H1 (cell line): ENCODE measurements around the gene TPRN. TPM values are rescaled to one million over a fixed set of nuclear protein-coding genes. Genes with fewer than 3 reads are reported as not detected.

Experiments used
- BACH1 ChIP-seq: IDR thresholded peaks from 2 replicates; pipeline ENCODE4 v1.6.1; 2012; ENCODE audit warnings: low read length, improper control_type of control experiment
- CREB1 ChIP-seq: IDR thresholded peaks from 2 replicates; pipeline ENCODE4 v1.6.1; 2012; ENCODE audit warnings: inconsistent platforms
- GABPA ChIP-seq: IDR thresholded peaks from 2 replicates; pipeline ENCODE4 v1.6.1; 2011; ENCODE audit warnings: mild to moderate bottlenecking, low read length, moderate library complexity, borderline replicate concordance; ENCODE audit not compliant: insufficient read depth
- GTF2F1 ChIP-seq: IDR thresholded peaks from 2 replicates; pipeline ENCODE4 v1.6.1; 2012; ENCODE audit warnings: low read depth, low read length, improper control_type of control experiment, borderline replicate concordance
- HDAC2 ChIP-seq, 2 experiments: fragments of 300-600 bp in 1 of 2; sonication (generic) in 1 of 2; IDR thresholded peaks; 2 replicates each; pipeline ENCODE4 v1.6.1; 2011 to 2012; ENCODE audit warnings: low read depth in 2 of 2, low read length in 2 of 2, mild to moderate bottlenecking in 2 of 2, moderate library complexity in 2 of 2, borderline replicate concordance in 1 of 2, inconsistent platforms in 1 of 2
- JUND ChIP-seq: IDR thresholded peaks from 2 replicates; pipeline ENCODE4 v1.6.1; 2011; ENCODE audit warnings: mild to moderate bottlenecking, improper control_type of control experiment, low read length
- NANOG ChIP-seq: IDR thresholded peaks from 2 replicates; pipeline ENCODE4 v1.6.1; 2011; ENCODE audit warnings: low read length, low read depth, mild to moderate bottlenecking, inconsistent platforms; ENCODE audit not compliant: insufficient read depth, poor library complexity, severe bottlenecking
- TEAD4 ChIP-seq: IDR thresholded peaks from 2 replicates; pipeline ENCODE4 v1.6.1; 2012; ENCODE audit warnings: low read depth, low read length, inconsistent platforms, mixed read lengths
- ZNF274 ChIP-seq: IDR thresholded peaks from 2 replicates; pipeline ENCODE4 v1.7.0; 2012; ENCODE audit warnings: low read length, borderline replicate concordance; ENCODE audit errors: extremely low read depth
- polyA plus RNA-seq, 7 experiments: library from polyadenylated mRNA; depleted of rRNA in 3 of 7; stranded (reverse) in 5 of 7; unstranded in 2 of 7; fragments of >200 nt in 5 of 7; fragments of 200-250 nt in 2 of 7; gene quantifications; 1 replicate in 5 of 7; 2 replicates in 1 of 7; 4 replicates in 1 of 7; pipeline versions ENCODE4 v1.2.1 to v1.2.3, GENCODE V29; 2011 to 2013; ENCODE audit warnings: missing spikeins in 2 of 7, mixed read lengths in 2 of 7
- total RNA-seq: library from RNA; stranded (reverse); fragmentation: NEBNext Ultra II Directional; extraction: Animal tissue kit (Norgen Biotek cat#: 25700); gene quantifications from 2 replicates; pipeline ENCODE4 v1.2.1, GENCODE V29; 2021
- TF ChIP-seq, protein P1 (sequence below): fragments of 300-600 bp; sonication (generic); IDR thresholded peaks from 2 replicates; pipeline ENCODE4 v1.7.1; 2012; ENCODE audit warnings: low read length, moderate library complexity, mild to moderate bottlenecking, inconsistent platforms; ENCODE audit not compliant: insufficient replicate concordance

TPRN gene
- total and polyA plus RNA-seq, 2 of the 8 experiments (the other 6 are each of a cell fraction or from before 2014, with no cell fraction given), result 9.7 to 23.2 TPM

DNA sequence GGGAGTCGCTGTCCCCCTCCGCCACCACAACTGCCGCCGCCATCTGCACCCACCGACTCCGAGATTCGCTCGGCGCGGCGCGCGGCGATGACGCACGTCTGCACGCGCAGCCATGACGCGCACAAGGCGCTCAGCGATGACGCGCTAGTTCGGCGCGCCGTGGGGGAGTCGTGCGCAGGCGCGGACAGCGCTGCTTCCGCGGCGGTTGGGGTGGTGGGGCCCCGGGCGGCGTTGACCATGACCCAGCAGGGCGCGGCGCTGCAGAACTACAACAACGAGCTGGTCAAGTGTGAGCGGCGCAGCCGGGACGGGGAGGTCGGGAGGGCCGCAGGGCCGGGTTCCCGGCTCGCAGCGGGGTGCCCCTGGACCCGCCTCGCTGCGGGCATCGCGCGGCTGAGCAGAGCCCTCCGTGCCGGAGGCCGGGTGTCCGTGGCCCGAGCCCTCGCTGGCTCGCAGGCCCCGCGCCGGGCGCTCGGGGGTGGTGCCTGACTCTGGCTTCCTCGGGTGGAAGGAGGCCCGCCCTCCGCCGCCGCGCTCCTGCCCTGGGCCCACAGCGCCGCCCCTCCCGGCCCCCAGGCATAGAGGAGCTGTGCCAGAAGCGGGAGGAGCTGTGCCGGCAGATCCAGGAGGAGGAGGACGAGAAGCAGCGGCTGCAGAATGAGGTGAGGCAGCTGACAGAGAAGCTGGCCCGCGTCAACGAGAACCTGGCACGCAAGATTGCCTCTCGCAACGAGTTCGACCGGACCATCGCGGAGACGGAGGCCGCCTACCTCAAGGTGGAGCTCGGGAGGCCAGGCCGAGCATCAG lies 11.8 kb downstream of the TPRN start, which contains the start of the genes ANAPC2 and SSNA1 (continued):
- TF ChIP-seq, protein P1, sequence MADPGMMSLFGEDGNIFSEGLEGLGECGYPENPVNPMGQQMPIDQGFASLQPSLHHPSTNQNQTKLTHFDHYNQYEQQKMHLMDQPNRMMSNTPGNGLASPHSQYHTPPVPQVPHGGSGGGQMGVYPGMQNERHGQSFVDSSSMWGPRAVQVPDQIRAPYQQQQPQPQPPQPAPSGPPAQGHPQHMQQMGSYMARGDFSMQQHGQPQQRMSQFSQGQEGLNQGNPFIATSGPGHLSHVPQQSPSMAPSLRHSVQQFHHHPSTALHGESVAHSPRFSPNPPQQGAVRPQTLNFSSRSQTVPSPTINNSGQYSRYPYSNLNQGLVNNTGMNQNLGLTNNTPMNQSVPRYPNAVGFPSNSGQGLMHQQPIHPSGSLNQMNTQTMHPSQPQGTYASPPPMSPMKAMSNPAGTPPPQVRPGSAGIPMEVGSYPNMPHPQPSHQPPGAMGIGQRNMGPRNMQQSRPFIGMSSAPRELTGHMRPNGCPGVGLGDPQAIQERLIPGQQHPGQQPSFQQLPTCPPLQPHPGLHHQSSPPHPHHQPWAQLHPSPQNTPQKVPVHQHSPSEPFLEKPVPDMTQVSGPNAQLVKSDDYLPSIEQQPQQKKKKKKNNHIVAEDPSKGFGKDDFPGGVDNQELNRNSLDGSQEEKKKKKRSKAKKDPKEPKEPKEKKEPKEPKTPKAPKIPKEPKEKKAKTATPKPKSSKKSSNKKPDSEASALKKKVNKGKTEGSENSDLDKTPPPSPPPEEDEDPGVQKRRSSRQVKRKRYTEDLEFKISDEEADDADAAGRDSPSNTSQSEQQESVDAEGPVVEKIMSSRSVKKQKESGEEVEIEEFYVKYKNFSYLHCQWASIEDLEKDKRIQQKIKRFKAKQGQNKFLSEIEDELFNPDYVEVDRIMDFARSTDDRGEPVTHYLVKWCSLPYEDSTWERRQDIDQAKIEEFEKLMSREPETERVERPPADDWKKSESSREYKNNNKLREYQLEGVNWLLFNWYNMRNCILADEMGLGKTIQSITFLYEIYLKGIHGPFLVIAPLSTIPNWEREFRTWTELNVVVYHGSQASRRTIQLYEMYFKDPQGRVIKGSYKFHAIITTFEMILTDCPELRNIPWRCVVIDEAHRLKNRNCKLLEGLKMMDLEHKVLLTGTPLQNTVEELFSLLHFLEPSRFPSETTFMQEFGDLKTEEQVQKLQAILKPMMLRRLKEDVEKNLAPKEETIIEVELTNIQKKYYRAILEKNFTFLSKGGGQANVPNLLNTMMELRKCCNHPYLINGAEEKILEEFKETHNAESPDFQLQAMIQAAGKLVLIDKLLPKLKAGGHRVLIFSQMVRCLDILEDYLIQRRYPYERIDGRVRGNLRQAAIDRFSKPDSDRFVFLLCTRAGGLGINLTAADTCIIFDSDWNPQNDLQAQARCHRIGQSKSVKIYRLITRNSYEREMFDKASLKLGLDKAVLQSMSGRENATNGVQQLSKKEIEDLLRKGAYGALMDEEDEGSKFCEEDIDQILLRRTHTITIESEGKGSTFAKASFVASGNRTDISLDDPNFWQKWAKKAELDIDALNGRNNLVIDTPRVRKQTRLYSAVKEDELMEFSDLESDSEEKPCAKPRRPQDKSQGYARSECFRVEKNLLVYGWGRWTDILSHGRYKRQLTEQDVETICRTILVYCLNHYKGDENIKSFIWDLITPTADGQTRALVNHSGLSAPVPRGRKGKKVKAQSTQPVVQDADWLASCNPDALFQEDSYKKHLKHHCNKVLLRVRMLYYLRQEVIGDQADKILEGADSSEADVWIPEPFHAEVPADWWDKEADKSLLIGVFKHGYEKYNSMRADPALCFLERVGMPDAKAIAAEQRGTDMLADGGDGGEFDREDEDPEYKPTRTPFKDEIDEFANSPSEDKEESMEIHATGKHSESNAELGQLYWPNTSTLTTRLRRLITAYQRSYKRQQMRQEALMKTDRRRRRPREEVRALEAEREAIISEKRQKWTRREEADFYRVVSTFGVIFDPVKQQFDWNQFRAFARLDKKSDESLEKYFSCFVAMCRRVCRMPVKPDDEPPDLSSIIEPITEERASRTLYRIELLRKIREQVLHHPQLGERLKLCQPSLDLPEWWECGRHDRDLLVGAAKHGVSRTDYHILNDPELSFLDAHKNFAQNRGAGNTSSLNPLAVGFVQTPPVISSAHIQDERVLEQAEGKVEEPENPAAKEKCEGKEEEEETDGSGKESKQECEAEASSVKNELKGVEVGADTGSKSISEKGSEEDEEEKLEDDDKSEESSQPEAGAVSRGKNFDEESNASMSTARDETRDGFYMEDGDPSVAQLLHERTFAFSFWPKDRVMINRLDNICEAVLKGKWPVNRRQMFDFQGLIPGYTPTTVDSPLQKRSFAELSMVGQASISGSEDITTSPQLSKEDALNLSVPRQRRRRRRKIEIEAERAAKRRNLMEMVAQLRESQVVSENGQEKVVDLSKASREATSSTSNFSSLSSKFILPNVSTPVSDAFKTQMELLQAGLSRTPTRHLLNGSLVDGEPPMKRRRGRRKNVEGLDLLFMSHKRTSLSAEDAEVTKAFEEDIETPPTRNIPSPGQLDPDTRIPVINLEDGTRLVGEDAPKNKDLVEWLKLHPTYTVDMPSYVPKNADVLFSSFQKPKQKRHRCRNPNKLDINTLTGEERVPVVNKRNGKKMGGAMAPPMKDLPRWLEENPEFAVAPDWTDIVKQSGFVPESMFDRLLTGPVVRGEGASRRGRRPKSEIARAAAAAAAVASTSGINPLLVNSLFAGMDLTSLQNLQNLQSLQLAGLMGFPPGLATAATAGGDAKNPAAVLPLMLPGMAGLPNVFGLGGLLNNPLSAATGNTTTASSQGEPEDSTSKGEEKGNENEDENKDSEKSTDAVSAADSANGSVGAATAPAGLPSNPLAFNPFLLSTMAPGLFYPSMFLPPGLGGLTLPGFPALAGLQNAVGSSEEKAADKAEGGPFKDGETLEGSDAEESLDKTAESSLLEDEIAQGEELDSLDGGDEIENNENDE, result no peak
- no peak for TF ChIP-seq GTF2F1
- TF ChIP-seq CREB1, result peak; percentile 100
- no peak for TF ChIP-seq NANOG
- TF ChIP-seq TEAD4, result peak; percentile 19; the same call in 1 of the 2 replicates
- TF ChIP-seq GABPA, result no peak
- TF ChIP-seq BACH1, result no peak
- TF ChIP-seq HDAC2 (IDR thresholded peaks at IDR 0.05; ENCODE audit: borderline replicate concordance in 1 of 2, low read depth in 2 of 2, low read length in 2 of 2), result peak; percentile 47 to 96; a peak in 1 of 4 replicates
- TF ChIP-seq JUND, result peak; percentile 78
- TF ChIP-seq ZNF274, result no peak
